COLO668 (cell line): ENCODE data around the gene CRYAB.

Experiments used
- DNase-seq: peaks from one replicate; lab custom pipeline; 2025; ENCODE audit not compliant: unreplicated experiment; lab: John Stamatoyannopoulos, UW

Gene CRYAB, protein sequence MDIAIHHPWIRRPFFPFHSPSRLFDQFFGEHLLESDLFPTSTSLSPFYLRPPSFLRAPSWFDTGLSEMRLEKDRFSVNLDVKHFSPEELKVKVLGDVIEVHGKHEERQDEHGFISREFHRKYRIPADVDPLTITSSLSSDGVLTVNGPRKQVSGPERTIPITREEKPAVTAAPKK

DNA sequence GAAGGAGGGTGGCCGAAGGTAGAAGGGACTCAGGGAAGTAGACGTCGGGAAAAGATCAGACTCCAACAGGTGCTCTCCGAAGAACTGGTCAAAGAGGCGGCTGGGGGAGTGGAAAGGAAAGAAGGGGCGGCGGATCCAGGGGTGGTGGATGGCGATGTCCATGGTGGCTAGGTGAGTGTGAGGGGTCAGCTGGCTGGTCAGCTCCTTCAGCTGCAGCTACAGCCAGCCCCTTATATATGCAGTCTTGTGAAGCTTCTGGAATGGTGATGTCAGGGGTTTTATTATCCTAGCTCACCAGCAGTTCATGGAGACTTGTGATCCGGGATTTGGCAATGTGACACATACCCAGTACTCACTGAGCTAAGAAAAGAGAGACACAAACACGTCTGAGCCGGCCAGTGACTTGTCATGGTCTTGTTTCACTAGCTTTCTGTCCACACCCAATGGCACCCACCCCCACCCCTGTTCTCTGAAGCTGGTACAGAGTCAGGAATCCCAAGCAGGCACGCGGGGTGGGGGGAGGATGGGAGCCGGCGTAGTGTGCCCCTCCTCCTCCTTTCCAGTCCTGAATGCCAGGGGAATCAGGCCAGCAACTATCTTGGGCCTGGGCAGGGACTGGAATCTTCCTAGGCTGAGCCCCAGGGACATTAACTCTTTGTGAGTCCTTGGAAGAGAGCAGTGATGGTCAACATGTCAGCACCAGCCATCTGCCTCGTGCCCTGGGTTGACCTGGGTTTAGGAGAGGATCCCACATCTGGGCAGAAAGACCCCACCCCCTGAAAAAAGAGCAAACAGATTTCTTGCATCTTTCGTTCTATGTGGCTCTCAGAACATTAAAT, at the start of gene CRYAB:
Gene CRYAB (minus strand): TSS at position 208 of the 839 bp plus-strand sequence. CDS start 46 bp downstream, at position 162.
- DNase-seq, result no peak

DNA sequence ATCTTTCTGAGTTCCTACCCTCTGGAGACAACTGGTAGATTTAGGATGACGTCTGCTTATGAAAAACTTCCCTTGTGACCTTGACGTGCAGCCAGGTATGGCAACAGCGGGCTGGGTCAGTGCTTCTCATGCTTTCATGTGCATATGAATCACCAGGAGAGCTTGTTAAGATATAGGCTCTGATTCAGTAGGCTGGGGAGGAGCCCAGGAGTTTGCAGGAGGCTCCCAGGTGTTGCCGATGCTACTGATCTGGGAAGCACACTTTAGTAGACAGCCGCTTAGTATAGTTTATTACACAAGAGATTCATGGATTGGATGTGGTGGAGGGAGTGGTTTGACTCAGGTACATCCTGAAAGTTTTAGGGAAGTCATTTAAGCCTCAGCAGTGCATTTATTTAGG, 49.3 kb upstream of the CRYAB start:
- no peak for DNase-seq

DNA sequence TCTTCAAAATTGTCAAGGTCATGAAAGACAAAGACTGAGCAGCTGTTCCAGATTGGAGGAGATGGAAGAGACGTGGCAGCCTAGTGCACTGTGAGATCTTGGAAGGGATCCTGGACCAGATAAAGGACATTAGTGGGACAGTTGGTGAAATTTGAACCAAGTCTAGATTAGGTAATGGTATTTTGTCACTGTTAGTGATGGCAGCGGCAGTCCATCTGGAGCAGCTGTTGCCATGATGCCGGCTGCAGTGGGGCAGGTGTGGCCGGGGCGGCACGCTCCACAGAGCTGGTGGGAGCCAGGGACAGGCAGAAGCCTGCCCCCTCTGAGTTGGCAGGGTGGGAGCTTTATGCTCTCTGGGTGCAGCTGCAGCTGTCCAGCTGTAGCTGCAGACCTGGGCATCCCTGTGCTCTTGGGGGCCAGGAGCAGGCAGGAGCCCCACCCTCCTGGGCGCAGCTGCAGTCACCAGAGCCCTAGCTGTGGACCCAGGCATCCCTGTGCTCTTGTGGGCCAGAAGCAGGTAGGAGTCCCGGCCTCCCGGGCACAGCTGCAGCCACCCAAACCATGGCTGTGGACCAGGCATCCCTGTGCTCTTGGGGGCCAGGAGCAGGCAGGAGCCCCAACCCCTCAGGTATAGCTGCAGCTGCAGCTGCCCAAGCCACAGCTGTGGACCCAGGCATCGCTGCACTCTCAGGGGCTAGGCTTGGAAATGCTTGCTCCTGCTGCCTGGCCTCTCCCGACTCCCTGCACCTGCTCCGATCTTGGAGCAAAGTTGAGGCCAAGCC, 46.3 kb upstream of the CRYAB start:
- DNase-seq, result no peak

DNA sequence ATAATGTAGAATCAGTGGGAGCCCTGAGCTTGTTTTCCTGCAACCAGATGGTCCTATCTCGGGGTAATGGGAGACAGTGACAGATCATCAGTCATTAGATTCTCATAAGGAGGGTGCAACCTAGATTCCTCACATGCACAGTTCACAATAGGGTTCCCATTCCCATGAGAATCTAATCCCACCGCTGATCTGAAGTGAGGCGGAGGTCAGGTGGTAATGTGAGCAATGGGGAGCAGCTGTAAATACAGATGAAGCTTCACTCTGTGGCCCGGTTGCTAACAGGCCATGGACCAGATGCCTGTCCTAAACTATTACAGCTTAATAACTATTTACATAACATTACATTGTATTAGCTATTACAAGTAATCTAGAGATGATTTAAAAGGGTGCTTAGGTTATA, 42.6 kb upstream of the CRYAB start:
- DNase-seq, result no peak

DNA sequence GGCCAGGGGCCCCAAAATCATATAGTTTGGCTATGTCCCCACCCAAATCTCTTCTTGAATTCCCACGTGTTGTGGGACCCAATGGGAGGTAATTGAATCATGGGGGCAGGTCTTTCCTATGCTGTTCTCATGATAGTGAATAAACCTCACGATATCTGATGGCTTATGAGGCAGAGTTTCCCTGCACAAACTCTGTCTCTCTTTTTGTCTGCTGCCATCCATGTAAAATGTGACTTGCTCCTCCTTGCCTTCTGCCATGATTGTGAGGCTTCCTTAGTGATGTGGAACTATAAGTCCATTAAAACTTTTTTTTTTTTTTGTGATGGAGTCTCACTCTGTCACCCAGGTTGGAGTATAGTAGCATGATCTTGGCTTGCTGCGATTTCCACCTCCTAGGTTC, 40.0 kb upstream of the CRYAB start:
- no peak for DNase-seq

DNA sequence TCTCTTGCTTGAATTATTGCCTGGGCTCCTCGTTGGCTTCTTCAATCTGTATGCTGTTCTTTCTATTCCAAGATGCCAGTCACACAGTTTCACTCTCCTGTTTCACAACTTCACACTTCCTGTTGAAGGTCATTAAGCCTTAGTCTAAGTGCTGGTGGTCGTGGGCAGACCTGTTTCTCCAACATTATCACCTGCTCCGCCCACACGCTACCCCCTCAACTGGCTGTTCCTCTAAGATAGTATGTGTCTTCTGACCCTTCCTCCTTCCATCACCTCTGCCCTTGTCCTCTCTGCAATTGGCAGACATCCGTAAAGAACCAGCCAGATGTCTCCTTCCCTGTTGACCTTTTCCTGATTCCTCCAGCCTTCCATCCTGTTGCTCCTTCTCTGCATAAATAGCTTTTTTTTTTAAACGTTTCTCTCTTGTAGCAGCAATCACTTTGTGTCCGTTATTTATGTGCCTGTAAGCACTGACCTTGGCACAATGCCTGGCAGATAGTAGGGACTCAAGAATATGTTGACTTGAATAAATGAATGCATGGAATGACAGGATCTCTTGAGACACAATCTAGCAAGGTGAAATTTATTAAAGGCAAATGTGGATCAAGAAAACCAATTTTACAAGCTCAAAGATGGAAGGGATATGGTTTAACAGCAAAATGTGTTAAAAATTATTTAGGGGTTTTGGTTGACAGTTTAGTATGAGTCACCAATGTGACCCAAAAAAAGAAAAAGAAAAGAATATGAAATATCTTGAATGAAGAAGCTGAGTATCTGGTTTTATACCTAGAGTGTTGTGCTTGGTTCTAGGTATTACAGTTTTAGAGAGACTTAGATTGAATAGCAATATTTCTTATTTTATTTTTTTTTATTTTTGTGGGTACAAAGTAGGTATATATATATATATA, 38.2 kb upstream of the CRYAB start:
- DNase-seq, result no peak

DNA sequence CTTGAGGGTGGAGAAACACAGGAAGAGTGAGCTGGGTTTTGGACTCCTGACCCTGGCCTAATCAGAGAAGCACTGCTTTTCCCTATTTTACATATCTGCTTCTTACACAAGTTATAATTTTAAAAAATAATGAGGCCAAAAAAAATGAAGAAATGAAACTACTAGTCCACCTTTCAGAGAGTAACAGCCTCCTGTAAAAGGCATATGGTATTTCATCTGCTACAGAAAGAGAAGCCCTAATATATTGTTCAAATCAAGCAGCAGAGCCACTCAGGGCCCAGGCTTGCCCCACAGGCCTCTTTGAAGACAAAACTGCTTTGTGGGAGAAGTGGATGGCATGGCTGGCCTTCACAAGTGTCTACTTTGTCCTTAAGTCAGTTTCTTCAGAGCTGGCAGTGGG, 35.6 kb upstream of the CRYAB start:
- no peak for DNase-seq

DNA sequence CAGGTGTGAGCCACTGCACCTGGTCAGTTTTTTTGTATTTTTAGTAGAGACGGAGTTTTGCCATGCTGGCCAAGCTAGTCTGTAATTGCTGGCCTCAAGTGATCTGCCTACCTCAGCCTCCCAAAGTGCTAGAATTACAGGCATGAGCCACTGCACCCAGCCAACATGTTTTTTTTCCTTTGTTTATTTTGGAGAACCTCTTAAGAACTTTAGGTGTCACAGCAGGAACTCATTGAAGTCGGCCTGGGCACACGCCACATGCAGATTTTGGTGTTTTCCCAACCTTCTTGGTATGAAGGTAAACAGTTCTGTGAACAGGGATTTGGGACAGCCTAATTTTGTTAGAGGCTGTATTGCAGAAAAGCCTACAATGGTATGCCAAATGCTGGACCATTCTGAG, 34.9 kb upstream of the CRYAB start:
- DNase-seq, result no peak

DNA sequence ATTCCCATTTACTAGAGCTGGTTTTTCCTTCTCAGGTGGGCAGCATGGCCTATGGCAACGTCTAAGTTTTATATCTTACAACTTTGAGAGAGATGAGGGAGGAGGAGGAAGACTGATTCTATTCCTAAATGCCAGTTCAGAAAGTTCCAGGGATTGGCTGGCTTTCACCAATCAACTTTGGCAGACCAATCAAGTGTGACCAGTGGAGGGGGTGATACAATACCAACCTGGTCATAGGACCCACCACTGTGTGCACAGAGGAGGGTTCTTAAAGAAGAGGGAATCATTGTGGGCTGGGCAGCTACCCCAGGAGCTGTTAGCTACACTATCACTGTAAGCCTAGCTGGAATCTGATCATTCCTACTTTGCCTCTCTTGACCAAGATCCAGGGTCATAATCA, 33.6 kb upstream of the CRYAB start:
- DNase-seq, result no peak

DNA sequence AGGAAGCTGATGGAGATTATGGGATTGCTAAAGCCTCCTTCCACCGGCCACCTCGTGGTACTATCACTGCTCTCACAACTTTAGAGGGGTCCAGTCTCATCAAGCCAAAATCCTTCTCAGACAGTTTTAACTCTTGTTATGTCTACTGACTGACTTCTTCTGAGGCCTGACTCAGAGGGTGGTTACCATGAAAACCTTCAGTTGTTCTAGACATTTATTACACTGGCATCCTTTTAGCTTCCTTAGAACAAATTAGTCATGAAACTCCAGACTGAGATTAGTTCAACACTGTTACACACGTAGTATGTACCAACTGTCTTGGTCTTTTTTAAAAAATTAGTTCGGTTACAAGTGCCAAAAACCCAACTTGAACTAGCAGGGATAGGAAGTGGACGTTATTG, 33.1 kb upstream of the CRYAB start:
- no peak for DNase-seq

DNA sequence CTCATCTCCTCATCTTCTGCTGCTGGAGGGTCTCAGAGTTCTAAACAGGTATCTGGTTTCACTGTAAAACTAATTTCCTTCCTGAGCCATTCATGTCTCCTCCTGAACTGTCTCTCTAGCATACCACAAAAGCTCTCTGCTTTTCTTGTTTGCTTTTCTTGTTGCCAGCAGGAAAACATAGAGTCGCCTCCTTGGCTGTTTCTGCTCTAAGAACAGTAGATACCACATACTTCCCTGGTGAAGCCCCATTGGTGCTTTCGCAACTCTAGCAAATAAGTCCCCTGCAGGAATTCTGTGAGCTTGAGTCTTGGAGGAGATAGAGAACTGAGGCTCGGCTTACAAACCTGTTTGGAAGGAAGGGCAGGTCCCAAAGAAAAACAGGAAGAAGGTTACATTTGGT, 32.6 kb upstream of the CRYAB start:
- no peak for DNase-seq

DNA sequence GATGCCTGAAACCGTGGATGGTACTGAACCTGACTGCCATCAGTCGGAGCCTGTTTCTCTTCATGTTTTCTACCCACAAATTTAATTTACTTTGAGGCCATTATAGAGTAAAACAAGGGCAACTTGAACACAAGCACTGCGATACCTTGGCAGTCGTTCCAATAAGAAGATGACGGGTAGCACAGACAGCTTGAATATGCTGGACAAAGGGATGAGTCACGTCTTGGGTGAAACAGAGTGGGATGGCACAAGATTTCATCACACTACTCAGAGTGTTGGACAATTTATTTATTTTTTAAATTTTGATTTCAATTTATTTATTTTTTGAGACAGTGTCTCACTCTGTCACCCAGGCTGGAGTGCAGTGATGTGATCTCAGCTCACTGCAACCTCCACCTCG, 31.3 kb upstream of the CRYAB start:
- DNase-seq, result no peak

DNA sequence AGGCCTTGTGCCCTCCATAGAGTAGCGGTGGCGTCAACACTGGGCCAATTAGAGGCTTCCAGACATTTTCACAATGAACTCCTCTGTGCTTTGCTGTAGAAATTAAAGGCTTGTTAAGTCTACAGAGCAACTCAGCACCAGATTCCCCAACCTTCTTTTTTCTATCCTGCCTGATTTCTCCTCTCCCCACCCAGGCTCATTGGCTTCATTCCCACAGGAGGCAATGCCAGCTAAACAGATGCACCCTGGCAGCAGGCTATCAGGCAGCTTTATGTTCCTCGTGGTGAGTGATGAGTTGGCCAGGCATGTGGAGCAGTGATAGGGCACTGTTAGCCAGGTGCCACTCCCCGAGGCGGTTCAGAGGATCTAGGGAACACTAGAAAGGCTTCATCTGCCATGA, 30.4 kb upstream of the CRYAB start:
- no peak for DNase-seq

DNA sequence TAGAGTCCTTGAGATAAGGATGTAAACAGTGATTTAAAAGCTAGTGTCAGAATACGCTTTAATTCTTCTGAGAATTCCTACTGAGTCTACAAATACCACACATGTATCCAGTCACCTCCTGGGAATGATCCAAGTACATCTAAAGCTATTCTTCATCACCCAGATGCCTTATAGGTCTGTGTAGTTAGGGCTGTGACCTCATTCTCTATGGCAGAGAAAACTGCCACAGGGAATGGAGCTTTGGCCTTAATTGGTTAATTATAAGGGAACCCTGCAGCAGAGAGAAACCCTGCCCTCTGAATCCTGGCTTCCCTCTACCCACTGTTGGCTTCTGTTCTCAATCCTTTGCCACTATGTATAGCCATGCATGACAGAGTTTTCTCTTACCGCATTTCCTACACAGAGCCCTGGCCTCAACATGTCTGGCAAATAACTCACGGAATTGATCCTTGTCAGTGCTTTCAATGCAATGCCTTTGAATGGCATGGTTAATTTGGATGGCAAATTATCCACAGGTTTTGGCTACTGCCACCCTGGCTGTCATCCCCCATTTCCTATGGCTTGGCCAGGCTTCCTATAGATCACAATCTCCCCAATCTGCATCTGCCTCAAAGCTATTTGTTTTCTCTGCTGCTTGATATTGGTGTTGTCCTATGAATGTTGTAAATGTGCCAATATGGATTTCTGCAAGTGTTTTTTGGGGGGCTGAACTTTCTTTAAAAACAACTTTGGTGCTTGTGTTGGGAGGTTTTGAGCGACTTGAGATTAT, 28.4 kb upstream of the CRYAB start:
- DNase-seq, result no peak

DNA sequence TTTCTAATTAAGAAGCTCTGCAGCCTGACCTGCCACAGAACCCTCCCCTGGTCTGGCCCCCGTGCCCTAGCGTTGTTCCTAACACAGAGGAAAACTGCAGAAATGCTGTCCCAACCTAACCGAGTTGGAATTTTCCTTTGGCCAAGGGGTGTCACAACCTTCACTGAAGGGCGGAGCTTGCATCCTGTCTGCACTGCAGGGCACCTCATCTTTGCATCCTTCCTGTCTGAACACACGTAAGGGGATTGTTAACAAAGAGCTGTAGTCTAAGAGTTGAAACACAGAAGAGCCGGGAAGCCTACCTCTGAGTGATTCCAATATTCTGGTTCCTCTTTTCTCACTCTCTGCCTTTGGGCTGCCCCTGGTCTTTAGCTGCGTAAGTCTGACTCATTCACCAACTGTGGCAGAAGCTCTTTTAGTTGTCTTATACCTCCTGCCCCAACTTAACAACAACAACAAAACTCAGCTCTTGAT, 27.2 kb upstream of the CRYAB start:
- DNase-seq, result no peak

DNA sequence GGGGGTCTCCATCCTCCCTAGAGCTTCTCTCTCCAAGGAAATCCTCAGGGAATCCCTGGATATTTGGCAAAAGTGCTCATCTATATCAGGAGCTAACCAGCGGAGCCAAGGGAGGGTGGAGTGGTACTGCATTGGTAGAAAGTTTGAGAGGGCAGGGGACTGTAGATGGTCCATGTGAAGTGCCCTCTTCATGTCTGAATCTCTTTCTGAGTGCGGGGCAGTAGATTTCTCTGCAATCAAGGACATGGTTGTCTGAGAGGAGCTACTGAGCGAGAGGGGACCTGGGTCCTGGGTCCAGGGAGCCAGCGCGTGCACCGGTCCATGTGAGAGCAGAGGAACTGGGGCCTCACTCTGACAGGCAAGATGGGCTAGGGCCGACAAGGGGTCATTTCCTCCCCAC, 26.3 kb upstream of the CRYAB start:
- no peak for DNase-seq

DNA sequence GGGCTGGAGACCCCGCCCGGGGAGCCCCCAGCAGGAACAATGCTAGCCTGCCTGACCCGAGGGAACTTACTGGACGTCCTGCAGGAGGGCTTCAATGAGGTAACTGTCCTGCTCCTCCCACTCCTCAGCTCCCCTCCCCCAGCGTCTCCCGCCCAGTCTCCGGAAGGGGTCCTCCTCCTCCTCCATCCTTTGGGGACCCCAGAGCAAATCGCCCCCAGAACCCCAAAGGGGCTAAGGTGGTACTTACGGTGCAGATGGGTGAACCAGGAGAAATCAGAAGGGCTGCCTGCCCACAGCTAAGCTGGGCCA, 25.8 kb upstream of the CRYAB start:
- DNase-seq, result no peak

DNA sequence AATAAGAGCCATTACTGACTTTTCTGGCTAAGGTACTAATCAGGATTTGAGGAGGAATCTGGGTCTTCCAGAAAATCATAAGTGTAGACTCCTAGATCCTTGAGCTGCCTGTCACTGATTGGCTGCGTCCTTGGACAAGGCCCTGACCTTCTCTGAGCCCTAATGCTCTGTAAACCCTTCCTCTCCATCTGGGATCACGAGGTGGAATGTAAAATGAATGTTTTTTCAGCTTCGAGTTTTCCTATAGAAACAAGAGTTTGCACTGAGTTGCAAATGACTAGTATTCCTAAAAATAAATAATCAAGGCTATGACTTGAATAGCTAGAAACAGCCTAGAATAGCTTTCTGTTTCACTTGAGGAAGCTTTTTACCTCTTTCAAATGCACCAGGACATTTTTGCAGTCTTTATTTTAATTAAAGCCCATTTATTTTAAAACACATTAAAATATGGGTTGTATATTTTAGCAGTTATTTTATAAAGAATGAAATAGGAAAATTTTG, 24.5 kb upstream of the CRYAB start:
- DNase-seq, result no peak

DNA sequence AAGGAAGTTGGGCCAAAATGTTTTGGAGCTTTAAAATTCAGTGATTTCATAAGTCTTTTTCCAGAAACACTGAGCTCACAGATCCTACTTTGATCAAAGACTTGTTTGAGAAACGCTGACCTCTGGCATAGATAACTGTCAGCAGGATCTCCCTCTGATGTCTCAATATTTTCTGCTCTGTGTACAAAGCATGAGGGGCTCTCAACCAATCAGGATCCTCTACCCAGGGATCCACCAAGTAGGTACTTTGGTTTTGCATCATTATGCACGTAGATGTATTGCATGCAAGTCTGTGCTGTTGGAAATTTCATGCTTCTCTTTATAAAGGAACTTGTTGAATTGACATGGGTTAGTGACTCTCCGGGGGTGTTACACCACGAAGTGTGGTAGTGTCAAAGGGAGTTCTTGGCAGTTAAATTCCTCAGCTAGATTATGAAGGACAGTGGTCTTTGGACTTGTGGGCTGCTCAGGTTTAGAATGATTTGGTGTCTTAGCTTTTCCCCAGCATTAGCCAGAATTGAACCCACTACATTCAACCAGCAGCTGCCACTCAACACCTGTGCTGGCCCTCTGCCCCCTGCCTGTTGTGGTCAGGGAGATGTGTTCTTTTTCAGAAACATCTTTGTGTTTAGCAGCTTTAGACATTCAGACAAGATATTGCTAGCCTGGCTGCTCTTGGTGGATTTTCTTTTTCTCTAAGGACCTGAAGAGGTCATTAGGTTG, 23.9 kb upstream of the CRYAB start:
- DNase-seq, result no peak

DNA sequence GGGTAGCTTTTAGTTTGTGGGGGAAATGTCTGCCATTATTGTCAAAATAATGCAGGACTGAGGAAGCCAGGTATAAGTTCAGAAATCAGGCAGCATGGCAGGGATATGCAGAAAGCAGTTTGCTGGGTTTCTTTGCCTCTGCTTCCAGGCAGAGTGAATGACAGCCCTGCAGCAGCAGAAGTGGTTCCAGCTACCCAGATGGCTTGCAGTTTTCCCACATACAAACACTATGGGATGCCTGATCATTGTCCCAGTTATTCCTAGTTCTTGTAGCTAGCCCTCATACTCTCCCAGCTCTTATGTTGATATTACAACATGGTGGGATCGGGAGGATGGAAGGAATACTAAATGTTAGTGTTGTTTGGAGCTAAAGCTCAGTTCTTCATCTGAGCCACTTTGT, 22.7 kb upstream of the CRYAB start:
- DNase-seq, result no peak
